Mammary epithelial cell (primary cell): ENCODE measurements around the gene ULK1.

Experiments used
- CTCF ChIP-seq, 2 donors: IDR thresholded peaks in 1 of 2; conservative IDR thresholded peaks in 1 of 2; 2 replicates each; pipeline ENCODE4 v1.5.1; 2011 to 2012; ENCODE audit warnings: inconsistent platforms in 2 of 2, low read length in 2 of 2, mild to moderate bottlenecking in 2 of 2, control low read depth in 1 of 2, low read depth in 1 of 2; ENCODE audit not compliant: insufficient read depth in 1 of 2; ENCODE audit errors: extremely low read depth in 1 of 2
- EZH2 ChIP-seq: IDR thresholded peaks from 2 replicates; pipeline ENCODE4 v1.6.1; 2012; ENCODE audit warnings: low read length, inconsistent platforms, borderline replicate concordance

GRCh38 chr12:131849700-131850553 is 44.5 kb upstream of the ULK1 start:
- TF ChIP-seq EZH2 (no peak), CTCF (conservative IDR thresholded peaks at IDR 0.05 in 1 of 2, IDR thresholded peaks at IDR 0.05 in 1 of 2; ENCODE audit: extremely low read depth in 1 of 2, insufficient read depth in 1 of 2, low read depth in 1 of 2, low read length in 2 of 2) (no peak)
